ENCODE measurements around the gene FEZ2. TPM values are rescaled to one million over a fixed set of nuclear protein-coding genes. Genes with fewer than 3 reads are reported as not detected.

FEZ2 gene
- polyA plus RNA-seq, 1 donor (not counting 4 experiments of a cell fraction or from before 2014, with no cell fraction given): 56.2 TPM

- Histone ChIP-seq H2AFZ (ENCODE audit: control insufficient read depth, low read length) (no peak overlapping the region), H4K20me1 (ENCODE audit: control insufficient read depth, extremely low read depth, insufficient read depth, low read length) (no peaks in the 10 kb centered on the region), H3K27me3 (ENCODE audit: control insufficient read depth, extremely low read depth, insufficient read depth, low read length) (no peaks in the 10 kb centered on the region), H3K4me1 (ENCODE audit: control insufficient read depth, extremely low read depth, insufficient read depth, low read length) (no peaks in the 10 kb centered on the region), H3K36me3 (ENCODE audit: control insufficient read depth in 2 of 2, extremely low read depth in 1 of 2, insufficient read depth in 2 of 2, low read length in 2 of 2) (peaks cover 16 to 18% of the 10 kb centered on the region in 2 experiments), H3K4me2 (ENCODE audit: control insufficient read depth, extremely low read depth, insufficient read depth, low read depth, low read length) (no peak overlapping the region), H3K9ac (ENCODE audit: control insufficient read depth, extremely low read depth, insufficient read depth, low read length) (no peak overlapping the region), H3K79me2 (ENCODE audit: control insufficient read depth, insufficient read depth, low read length) (no peaks in the 10 kb centered on the region), H3K9me3 (ENCODE audit: control insufficient read depth, low read depth, low read length) (no peaks in the 10 kb centered on the region), H3K4me3 (ENCODE audit: control insufficient read depth in 2 of 3, extremely low read depth in 1 of 3, insufficient read depth in 2 of 3, low read depth in 1 of 3, low read length in 3 of 3) (no peak overlapping the region), H3K27ac (ENCODE audit: control insufficient read depth, insufficient read depth, low read length) (no peak overlapping the region), H3K9me1 (ENCODE audit: control insufficient read depth, extremely low read depth, insufficient read depth, low read length) (no peaks in the 10 kb centered on the region)
- FAIRE-seq: no peak
- dilution Hi-C loops (cut with MboI; ENCODE audit: extremely low pct_ligation_motif_present, low sequenced_read_pairs): no loop called here
- TF ChIP-seq, protein P1, sequence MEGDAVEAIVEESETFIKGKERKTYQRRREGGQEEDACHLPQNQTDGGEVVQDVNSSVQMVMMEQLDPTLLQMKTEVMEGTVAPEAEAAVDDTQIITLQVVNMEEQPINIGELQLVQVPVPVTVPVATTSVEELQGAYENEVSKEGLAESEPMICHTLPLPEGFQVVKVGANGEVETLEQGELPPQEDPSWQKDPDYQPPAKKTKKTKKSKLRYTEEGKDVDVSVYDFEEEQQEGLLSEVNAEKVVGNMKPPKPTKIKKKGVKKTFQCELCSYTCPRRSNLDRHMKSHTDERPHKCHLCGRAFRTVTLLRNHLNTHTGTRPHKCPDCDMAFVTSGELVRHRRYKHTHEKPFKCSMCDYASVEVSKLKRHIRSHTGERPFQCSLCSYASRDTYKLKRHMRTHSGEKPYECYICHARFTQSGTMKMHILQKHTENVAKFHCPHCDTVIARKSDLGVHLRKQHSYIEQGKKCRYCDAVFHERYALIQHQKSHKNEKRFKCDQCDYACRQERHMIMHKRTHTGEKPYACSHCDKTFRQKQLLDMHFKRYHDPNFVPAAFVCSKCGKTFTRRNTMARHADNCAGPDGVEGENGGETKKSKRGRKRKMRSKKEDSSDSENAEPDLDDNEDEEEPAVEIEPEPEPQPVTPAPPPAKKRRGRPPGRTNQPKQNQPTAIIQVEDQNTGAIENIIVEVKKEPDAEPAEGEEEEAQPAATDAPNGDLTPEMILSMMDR (optimal IDR thresholded peaks at IDR 0.05 in 1 of 3, IDR thresholded peaks at IDR 0.05 in 1 of 3, conservative IDR thresholded peaks at IDR 0.05 in 1 of 3; ENCODE audit: extremely low read depth in 1 of 3, insufficient read depth in 2 of 3, low read length in 3 of 3): no peak
- TF ChIP-seq EZH2 (IDR thresholded peaks at IDR 0.05; ENCODE audit: low read length): no peak
- no peak for DNase-seq (ENCODE audit: low read depth, low spot score)
Observed at GRCh38 chr2:36549165-36549574, 48.8 kb downstream of the FEZ2 start.

- TF ChIP-seq, protein P1 (optimal IDR thresholded peaks at IDR 0.05 in 1 of 3, IDR thresholded peaks at IDR 0.05 in 1 of 3, conservative IDR thresholded peaks at IDR 0.05 in 1 of 3; ENCODE audit: extremely low read depth in 1 of 3, insufficient read depth in 2 of 3, low read length in 3 of 3): no peak
- no peak for TF ChIP-seq EZH2 (IDR thresholded peaks at IDR 0.05; ENCODE audit: low read length)
- Histone ChIP-seq H3K27ac (ENCODE audit: control insufficient read depth, insufficient read depth, low read length) (no peak overlapping the region), H3K36me3 (ENCODE audit: control insufficient read depth in 2 of 2, extremely low read depth in 1 of 2, insufficient read depth in 2 of 2, low read length in 2 of 2) (peaks cover 20 to 22% of the 10 kb centered on the region in 2 experiments)
Observed at GRCh38 chr2:36547906-36548305, 50.1 kb downstream of the FEZ2 start.

More at GRCh38 chr2:36547906-36548305, 50.1 kb downstream of the FEZ2 start:
- Histone ChIP-seq H3K4me1 (ENCODE audit: control insufficient read depth, extremely low read depth, insufficient read depth, low read length) (no peaks in the 10 kb centered on the region), H3K4me3 (ENCODE audit: control insufficient read depth in 2 of 3, extremely low read depth in 1 of 3, insufficient read depth in 2 of 3, low read depth in 1 of 3, low read length in 3 of 3) (no peak overlapping the region), H3K9me1 (ENCODE audit: control insufficient read depth, extremely low read depth, insufficient read depth, low read length) (no peaks in the 10 kb centered on the region), H3K79me2 (ENCODE audit: control insufficient read depth, insufficient read depth, low read length) (no peaks in the 10 kb centered on the region), H3K27me3 (ENCODE audit: control insufficient read depth, extremely low read depth, insufficient read depth, low read length) (no peaks in the 10 kb centered on the region), H2AFZ (ENCODE audit: control insufficient read depth, low read length) (no peak overlapping the region), H3K4me2 (ENCODE audit: control insufficient read depth, extremely low read depth, insufficient read depth, low read depth, low read length) (no peak overlapping the region), H4K20me1 (ENCODE audit: control insufficient read depth, extremely low read depth, insufficient read depth, low read length) (no peaks in the 10 kb centered on the region), H3K9ac (ENCODE audit: control insufficient read depth, extremely low read depth, insufficient read depth, low read length) (no peak overlapping the region), H3K9me3 (ENCODE audit: control insufficient read depth, low read depth, low read length) (no peaks in the 10 kb centered on the region)
- dilution Hi-C loops (cut with MboI; ENCODE audit: extremely low pct_ligation_motif_present, low sequenced_read_pairs): no loop called here
- FAIRE-seq: no peak
- no peak for DNase-seq (ENCODE audit: low read depth, low spot score)
